Naive thymus-derived CD8-positive, alpha-beta T cell (primary cell): Measurements from ENCODE around the gene ZNF80. TPM values are rescaled to one million over a fixed set of nuclear protein-coding genes. Genes with fewer than 3 reads are reported as not detected.
A peak's percentile ranks its signal among the peaks of the same experiment; 100 is the strongest.
"Not testable (repeated sequence)": the region's sequence is repeated elsewhere in the genome, so short reads cannot be mapped to it uniquely, and the experiment has no call there.

Experiments used
- ATAC-seq, 2 donors: fragments of 150-1000 bp; cut with Tn5 transposase in 1 of 2; sonication (Bioruptor Pico), chemical (Tn5 transposase) in 1 of 2; 1 replicate in 1 of 2; 2 replicates in 1 of 2; pipeline ENCODE4 v1.10.0; 2021; ENCODE audit warnings: mild to moderate bottlenecking in 2 of 2, moderate library complexity in 2 of 2
- POLR2A ChIA-PET: fragments of 350-600 bp; sonication (Branson Sonifier 250); formaldehyde crosslinking; loops from one replicate; lab custom pipeline; 2021; ENCODE audit warnings: antibody characterized with exemption; lab: Charles Lee
- DNase-seq, 10 donors: peaks; one replicate each; pipeline versions ENCODE4 v3.0.0 to v3.0.0-alpha.2; 2020 to 2022
- H3K27ac Mint-ChIP-seq, 10 donors: one replicate each; pipeline ENCODE4 v1.8.0; 2020 to 2022; ENCODE audit warnings: mild to moderate bottlenecking in 10 of 10, mixed read lengths in 10 of 10, moderate library complexity in 4 of 10, inconsistent platforms in 1 of 10
- H3K27me3 Mint-ChIP-seq, 5 donors: one replicate each; pipeline ENCODE4 v1.8.0; 2021 to 2022; ENCODE audit warnings: mixed read lengths in 5 of 5
- H3K36me3 Mint-ChIP-seq, 3 donors: one replicate each; pipeline ENCODE4 v1.8.0; 2020 to 2022; ENCODE audit warnings: mixed read lengths in 3 of 3, mild to moderate bottlenecking in 2 of 3, inconsistent platforms in 1 of 3
- H3K4me1 Mint-ChIP-seq, 4 donors: one replicate each; pipeline ENCODE4 v1.8.0; 2021 to 2022; ENCODE audit warnings: mixed read lengths in 4 of 4
- H3K4me3 Mint-ChIP-seq, 10 donors: one replicate each; pipeline ENCODE4 v1.8.0; 2020 to 2022; ENCODE audit warnings: mild to moderate bottlenecking in 10 of 10, mixed read lengths in 10 of 10, moderate library complexity in 6 of 10, inconsistent platforms in 1 of 10
- H3K9me3 Mint-ChIP-seq, 9 donors: one replicate each; pipeline ENCODE4 v1.8.0; 2020 to 2022; ENCODE audit warnings: mixed read lengths in 9 of 9, mild to moderate bottlenecking in 3 of 9, inconsistent platforms in 1 of 9, moderate library complexity in 1 of 9
- polyA plus RNA-seq, 3 donors: library from polyadenylated mRNA; unstranded; fragments of 300-500 nt; fragmentation: Illumina TruSeq; gene quantifications; one replicate each; pipeline ENCODE4 v1.2.3, GENCODE V29; 2021
- total RNA-seq, 8 experiments: library from RNA in 2 of 8; stranded (reverse) in 2 of 8; gene quantifications; one replicate each; pipeline ENCODE4 v1.2.3 and lab custom pipeline; 2021 to 2026

ZNF80 gene
- total RNA-seq (1 to 10 TPM; 1.7 to 2.5 TPM), polyA plus RNA-seq (1 to 10 TPM in 1 of 3 donors, under 1 TPM in 2; 0.08 to 8.0 (median 0.28) TPM), total RNA-seq (lab: John Stamatoyannopoulos, UW) (0 to 1.5 (median 0.54) reads per million in 6 experiments)

GRCh38 chr3:114237478-114237877 lies at the start of gene ZNF80:
Gene ZNF80, minus strand, starts transcription at chr3:114237578. Its CDS starts 504 bp downstream, at chr3:114237074.
- POLR2A ChIA-PET = interaction anchor here (1.1 to 16.6 kb wide), 2 partner anchors 14 to 22 kb away, joined by 4 to 365 read pairs; no protein-coding TSS in a partner anchor
- H3K36me3 Mint-ChIP-seq = not testable (repeated sequence)

GRCh38 chr3:114286266-114286665 lies 48.9 kb upstream of the ZNF80 start:
- Mint-ChIP-seq H3K27me3 (no peaks in the 10 kb centered on the region), H3K4me1 (peaks cover 13 to 29% (median 25%) of the 10 kb centered on the region in 4 donors), H3K27ac (peak overlapping the region; percentile 71 to 95 (median 88)), H3K4me3 (peak overlapping the region in 8 of 10 donors; percentile 12 to 75 (median 60)), H3K9me3 (peaks cover 0 to 5% (median 0%) of the 10 kb centered on the region in 9 donors), H3K36me3 (no peaks in the 10 kb centered on the region)
- DNase-seq = no peak
- ATAC-seq = peak in 1 of 2 donors; percentile 20
- POLR2A ChIA-PET = interaction anchor here (2.2 kb wide), 1 partner anchor 72 kb away, joined by 19 read pairs; no protein-coding TSS in a partner anchor

More at GRCh38 chr3:114237478-114237877, at the start of gene ZNF80:
- H3K4me1 Mint-ChIP-seq = peaks cover 20 to 52% (median 47%) of the 10 kb centered on the region in 4 donors
- DNase-seq, H3K9me3 Mint-ChIP-seq, H3K27me3 Mint-ChIP-seq, ATAC-seq: not testable (repeated sequence)
- peak within 1 kb of the TSS; percentile 59 to 96 (median 88) for H3K27ac Mint-ChIP-seq
- peak within 1 kb of the TSS; percentile 49 to 89 (median 80) for H3K4me3 Mint-ChIP-seq

GRCh38 chr3:114285648-114286230 lies 48.4 kb upstream of the ZNF80 start:
- peaks cover 0 to 5% (median 0%) of the 10 kb centered on the region in 9 donors for H3K9me3 Mint-ChIP-seq

GRCh38 chr3:114284644-114285043 lies 47.3 kb upstream of the ZNF80 start:
- Mint-ChIP-seq H3K27ac (peak overlapping the region in 5 of 10 donors; percentile 39 to 95 (median 87)), H3K4me3 (peak overlapping the region in 1 of 10 donors; percentile 15), H3K36me3 (no peaks in the 10 kb centered on the region), H3K4me1 (peaks cover 8 to 21% (median 18%) of the 10 kb centered on the region in 4 donors), H3K27me3 (no peaks in the 10 kb centered on the region), H3K9me3 (peaks cover 0 to 5% (median 0%) of the 10 kb centered on the region in 9 donors)
- DNase-seq (no peak), ATAC-seq (no peak)
- POLR2A ChIA-PET = interaction anchor here (1.6 kb wide), 1 partner anchor 71 kb away, joined by 13 read pairs; no protein-coding TSS in a partner anchor

More at GRCh38 chr3:114285648-114286230, 48.4 kb upstream of the ZNF80 start:
- Mint-ChIP-seq H3K27me3 (no peaks in the 10 kb centered on the region), H3K36me3 (no peaks in the 10 kb centered on the region), H3K4me3 (peak overlapping the region in 9 of 10 donors; percentile 0 to 75 (median 60)), H3K4me1 (peaks cover 10 to 24% (median 20%) of the 10 kb centered on the region in 4 donors), H3K27ac (peak overlapping the region; percentile 71 to 95 (median 88))
- DNase-seq (peak in 3 of 10 donors; percentile 17 to 43 (median 41)), ATAC-seq (peak; percentile 93 to 98)
- POLR2A ChIA-PET = interaction anchor here (1.6 kb wide), 1 partner anchor 72 kb away, joined by 13 read pairs; no protein-coding TSS in a partner anchor

GRCh38 chr3:114276856-114277255 lies 39.5 kb upstream of the ZNF80 start:
- POLR2A ChIA-PET, H3K27me3 Mint-ChIP-seq: not testable (repeated sequence)

GRCh38 chr3:114274929-114275328 lies 37.6 kb upstream of the ZNF80 start:
- H3K27ac Mint-ChIP-seq = peak overlapping the region in 1 of 10 donors; percentile 66
- DNase-seq (no peak), ATAC-seq (no peak)
- POLR2A ChIA-PET = no interaction called here
- H3K4me1 Mint-ChIP-seq = peaks cover 0 to 6% (median 4%) of the 10 kb centered on the region in 4 donors
- H3K27me3 Mint-ChIP-seq = no peaks in the 10 kb centered on the region
- H3K9me3 Mint-ChIP-seq = peaks cover 0 to 14% (median 4%) of the 10 kb centered on the region in 9 donors
- no peak overlapping the region for H3K4me3 Mint-ChIP-seq
- peaks cover 0 to 13% (median 3%) of the 10 kb centered on the region in 3 donors for H3K36me3 Mint-ChIP-seq

More at GRCh38 chr3:114276856-114277255, 39.5 kb upstream of the ZNF80 start:
- not testable (repeated sequence) for H3K4me1 Mint-ChIP-seq, DNase-seq, H3K4me3 Mint-ChIP-seq, H3K27ac Mint-ChIP-seq, H3K36me3 Mint-ChIP-seq, ATAC-seq
- peaks cover 0 to 11% (median 2%) of the 10 kb centered on the region in 9 donors for H3K9me3 Mint-ChIP-seq

- H3K4me3 Mint-ChIP-seq = no peak overlapping the region
- H3K9me3 Mint-ChIP-seq = peaks cover 0 to 31% (median 14%) of the 10 kb centered on the region in 9 donors
- POLR2A ChIA-PET = interaction anchor here (0.8 kb wide), 1 partner anchor 57 kb away, joined by 3 read pairs; no protein-coding TSS in a partner anchor
- H3K27me3 Mint-ChIP-seq = peaks cover 0 to 1% (median 0%) of the 10 kb centered on the region in 5 donors
- H3K36me3 Mint-ChIP-seq = peaks cover 0 to 29% (median 14%) of the 10 kb centered on the region in 3 donors
- DNase-seq = no peak
- H3K4me1 Mint-ChIP-seq = peaks cover 0 to 7% (median 5%) of the 10 kb centered on the region in 4 donors
- peak overlapping the region in 2 of 10 donors; percentile 42 to 48 for H3K27ac Mint-ChIP-seq
- no peak for ATAC-seq
Measured at GRCh38 chr3:114272271-114272670, 34.9 kb upstream of the ZNF80 start.

GRCh38 chr3:114270019-114270418 lies 32.6 kb upstream of the ZNF80 start:
- DNase-seq (no peak), ATAC-seq (no peak)
- H3K27me3 Mint-ChIP-seq = peaks cover 0 to 1% (median 0%) of the 10 kb centered on the region in 5 donors
- POLR2A ChIA-PET = no interaction called here
- H3K27ac Mint-ChIP-seq = no peak overlapping the region
- peaks cover 0 to 7% (median 5%) of the 10 kb centered on the region in 4 donors for H3K4me1 Mint-ChIP-seq
- no peak overlapping the region for H3K4me3 Mint-ChIP-seq
- peaks cover 0 to 32% (median 14%) of the 10 kb centered on the region in 3 donors for H3K36me3 Mint-ChIP-seq
- peaks cover 0 to 31% (median 18%) of the 10 kb centered on the region in 9 donors for H3K9me3 Mint-ChIP-seq

GRCh38 chr3:114260152-114260551 lies 22.8 kb upstream of the ZNF80 start:
- no peak overlapping the region for H3K27ac Mint-ChIP-seq
- H3K36me3 Mint-ChIP-seq = peaks cover 0 to 12% (median 9%) of the 10 kb centered on the region in 3 donors
- H3K9me3 Mint-ChIP-seq = peaks cover 0 to 19% (median 9%) of the 10 kb centered on the region in 9 donors
- H3K4me3 Mint-ChIP-seq = no peak overlapping the region
- POLR2A ChIA-PET = interaction anchor here (1.1 kb wide), 1 partner anchor 29 kb away, joined by 3 read pairs; no protein-coding TSS in a partner anchor
- no peak for DNase-seq
- H3K4me1 Mint-ChIP-seq = peaks cover 0 to 2% (median under 1%) of the 10 kb centered on the region in 4 donors
- no peak for ATAC-seq
- H3K27me3 Mint-ChIP-seq = no peaks in the 10 kb centered on the region

- H3K27me3 Mint-ChIP-seq = no peaks in the 10 kb centered on the region
- no peak for ATAC-seq
- peaks cover 0 to 19% (median 9%) of the 10 kb centered on the region in 9 donors for H3K9me3 Mint-ChIP-seq
- H3K27ac Mint-ChIP-seq = no peak overlapping the region
- H3K4me1 Mint-ChIP-seq = peaks cover 0 to 2% (median under 1%) of the 10 kb centered on the region in 4 donors
- H3K4me3 Mint-ChIP-seq = no peak overlapping the region
- POLR2A ChIA-PET = interaction anchor here (1.1 kb wide), 1 partner anchor 28 kb away, joined by 3 read pairs; no protein-coding TSS in a partner anchor
- peaks cover 0 to 12% (median 9%) of the 10 kb centered on the region in 3 donors for H3K36me3 Mint-ChIP-seq
- no peak for DNase-seq
Measured at GRCh38 chr3:114259566-114259965, 22.2 kb upstream of the ZNF80 start.

- Mint-ChIP-seq H3K4me1 (peaks cover 5 to 17% (median 14%) of the 10 kb centered on the region in 4 donors), H3K4me3 (no peak overlapping the region), H3K27ac (peak overlapping the region; percentile 9 to 87 (median 40)), H3K9me3 (peaks cover 0 to 18% (median 6%) of the 10 kb centered on the region in 9 donors), H3K27me3 (no peaks in the 10 kb centered on the region), H3K36me3 (peaks cover 0 to 9% (median 8%) of the 10 kb centered on the region in 3 donors)
- DNase-seq (no peak), ATAC-seq (no peak)
- POLR2A ChIA-PET = no interaction called here
Measured at GRCh38 chr3:114253505-114253904, 16.1 kb upstream of the ZNF80 start.

GRCh38 chr3:114252954-114253353 lies 15.6 kb upstream of the ZNF80 start:
- peak overlapping the region in 9 of 10 donors; percentile 9 to 87 (median 34) for H3K27ac Mint-ChIP-seq

More at GRCh38 chr3:114252954-114253353, 15.6 kb upstream of the ZNF80 start:
- POLR2A ChIA-PET = no interaction called here
- DNase-seq = no peak
- Mint-ChIP-seq H3K9me3 (peaks cover 0 to 15% (median 5%) of the 10 kb centered on the region in 9 donors), H3K4me1 (peaks cover 5 to 17% (median 15%) of the 10 kb centered on the region in 4 donors), H3K4me3 (no peak overlapping the region), H3K27me3 (no peaks in the 10 kb centered on the region), H3K36me3 (peaks cover 0 to 6% (median 5%) of the 10 kb centered on the region in 3 donors)
- peak in 1 of 2 donors; percentile 35 for ATAC-seq
